Thyroid gland (tissue), 4 donors: ENCODE results near the gene USP32.

Experiments used
- POLR2A ChIP-seq, 2 donors: fragments of 450-650 bp; IDR thresholded peaks; one replicate each; pipeline ENCODE4 v1.6.1; 2017; ENCODE audit warnings: antibody characterized with exemption in 2 of 2, mild to moderate bottlenecking in 2 of 2, moderate library complexity in 1 of 2
- TF ChIP-seq, protein P1 (sequence below), 6 experiments: fragments of 200-600 bp in 3 of 6; fragments of 450-650 bp in 3 of 6; sonication (generic) in 3 of 6; IDR thresholded peaks; one replicate each; pipeline ENCODE4 v1.5.1; 2016 to 2019; ENCODE audit warnings: antibody characterized with exemption in 6 of 6, mild to moderate bottlenecking in 2 of 6, inconsistent platforms in 1 of 6, moderate library complexity in 1 of 6

DNA sequence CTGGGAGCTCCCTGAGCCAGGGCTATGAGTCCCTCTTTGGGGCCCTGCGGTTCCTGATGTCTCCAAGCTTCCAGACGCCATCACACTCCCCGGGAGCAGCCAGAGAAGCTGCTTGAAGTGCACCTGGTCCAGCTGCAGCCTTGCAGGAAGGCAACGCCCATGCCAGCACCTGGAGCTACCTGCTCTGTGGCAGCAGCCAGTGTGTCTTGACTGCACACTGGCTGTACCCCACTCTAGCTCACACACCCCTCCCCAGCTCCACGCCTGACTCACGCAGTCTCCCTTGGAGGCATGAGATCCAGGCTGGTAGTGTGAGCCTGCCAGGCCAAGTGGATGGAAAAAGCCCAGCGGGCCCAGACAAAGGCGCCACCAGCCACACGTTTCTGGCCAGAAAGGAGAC, 63.3 kb downstream of the USP32 start:
- TF ChIP-seq, protein P1, sequence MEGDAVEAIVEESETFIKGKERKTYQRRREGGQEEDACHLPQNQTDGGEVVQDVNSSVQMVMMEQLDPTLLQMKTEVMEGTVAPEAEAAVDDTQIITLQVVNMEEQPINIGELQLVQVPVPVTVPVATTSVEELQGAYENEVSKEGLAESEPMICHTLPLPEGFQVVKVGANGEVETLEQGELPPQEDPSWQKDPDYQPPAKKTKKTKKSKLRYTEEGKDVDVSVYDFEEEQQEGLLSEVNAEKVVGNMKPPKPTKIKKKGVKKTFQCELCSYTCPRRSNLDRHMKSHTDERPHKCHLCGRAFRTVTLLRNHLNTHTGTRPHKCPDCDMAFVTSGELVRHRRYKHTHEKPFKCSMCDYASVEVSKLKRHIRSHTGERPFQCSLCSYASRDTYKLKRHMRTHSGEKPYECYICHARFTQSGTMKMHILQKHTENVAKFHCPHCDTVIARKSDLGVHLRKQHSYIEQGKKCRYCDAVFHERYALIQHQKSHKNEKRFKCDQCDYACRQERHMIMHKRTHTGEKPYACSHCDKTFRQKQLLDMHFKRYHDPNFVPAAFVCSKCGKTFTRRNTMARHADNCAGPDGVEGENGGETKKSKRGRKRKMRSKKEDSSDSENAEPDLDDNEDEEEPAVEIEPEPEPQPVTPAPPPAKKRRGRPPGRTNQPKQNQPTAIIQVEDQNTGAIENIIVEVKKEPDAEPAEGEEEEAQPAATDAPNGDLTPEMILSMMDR (IDR thresholded peaks at IDR 0.05): no peak
- TF ChIP-seq POLR2A (IDR thresholded peaks at IDR 0.05): no peak
